DND-41 (cell line): Measurements from ENCODE around the gene SGO1.

Experiments used
- CTCF ChIP-seq: IDR thresholded peaks from 2 replicates; pipeline ENCODE4 v1.5.1; 2012; ENCODE audit warnings: borderline replicate concordance, low read length, moderate library complexity, mild to moderate bottlenecking; ENCODE audit not compliant: poor library complexity, severe bottlenecking; ENCODE audit errors: extremely low read depth
- EZH2 ChIP-seq: IDR thresholded peaks from 3 replicates; pipeline ENCODE4 v1.6.1; 2012; ENCODE audit warnings: borderline replicate concordance, low read depth, mild to moderate bottlenecking, moderate library complexity, low read length, inconsistent platforms; ENCODE audit not compliant: severe bottlenecking

- TF ChIP-seq CTCF (no peak), EZH2 (no peak)
These were observed 40.1 kb downstream of the SGO1 start for GRCh38 chr3:20145874-20146273.
